Measurements from ENCODE around the gene NTN1. TPM values are rescaled to one million over a fixed set of nuclear protein-coding genes. Genes with fewer than 3 reads are reported as not detected.

The NTN1 gene
- total and polyA plus RNA-seq, 2 donors = 2.0 to 2.4 TPM

- Histone ChIP-seq H3K27me3 (ENCODE audit: control insufficient read depth in 2 of 2, insufficient read depth in 1 of 2, low read length in 1 of 2) (no peaks in the 10 kb centered on the region), H3K27ac (ENCODE audit: low read depth in 1 of 2, low read length in 1 of 2) (peak overlapping the region; percentile 1 to 89), H3K9me3 (ENCODE audit: control insufficient read depth in 2 of 2, insufficient read depth in 1 of 2, low read length in 1 of 2) (no peaks in the 10 kb centered on the region), H3K4me3 (ENCODE audit: low read length in 2 of 2) (no peak overlapping the region), H3K4me1 (ENCODE audit: control insufficient read depth in 2 of 2, insufficient read depth in 2 of 2, low read length in 2 of 2) (peaks cover 47 to 60% of the 10 kb centered on the region in 2 donors), H3K36me3 (ENCODE audit: control insufficient read depth in 2 of 2, insufficient read depth in 2 of 2, low read length in 1 of 2) (no peaks in the 10 kb centered on the region)
- DNase-seq (ENCODE audit: low read depth in 6 of 9, low spot score in 9 of 9) = peak in 4 of 9 donors; percentile 24 to 79 (median 43)
- 69% methylated on average over 3 of the region's 3 CpGs for WGBS
Observed at GRCh38 chr17:9203771-9204425, 182.6 kb downstream of the NTN1 start.

- WGBS = 62% methylated on average over 5 of the region's 5 CpGs
- H3K4me1 ChIP-seq (ENCODE audit: control insufficient read depth in 2 of 2, insufficient read depth in 2 of 2, low read length in 2 of 2) = peaks cover 45 to 62% of the 10 kb centered on the region in 2 donors
- peak in 2 of 9 donors; percentile 17 to 71 for DNase-seq (ENCODE audit: low read depth in 6 of 9, low spot score in 9 of 9)
- peak overlapping the region; percentile 55 to 89 for H3K27ac ChIP-seq (ENCODE audit: low read depth in 1 of 2, low read length in 1 of 2)
- H3K27me3 ChIP-seq (ENCODE audit: control insufficient read depth in 2 of 2, insufficient read depth in 1 of 2, low read length in 1 of 2) = no peaks in the 10 kb centered on the region
- H3K36me3 ChIP-seq (ENCODE audit: control insufficient read depth in 2 of 2, insufficient read depth in 2 of 2, low read length in 1 of 2) = no peaks in the 10 kb centered on the region
- H3K4me3 ChIP-seq (ENCODE audit: low read length in 2 of 2) = no peak overlapping the region
- no peaks in the 10 kb centered on the region for H3K9me3 ChIP-seq (ENCODE audit: control insufficient read depth in 2 of 2, insufficient read depth in 1 of 2, low read length in 1 of 2)
Observed at GRCh38 chr17:9204637-9205329, 183.5 kb downstream of the NTN1 start.

- WGBS = 92% methylated on average over 14 of the region's 14 CpGs
- H3K27ac ChIP-seq (ENCODE audit: low read depth in 1 of 2, low read length in 1 of 2) = peak overlapping the region in 1 of 2 donors; percentile 89
- DNase-seq (ENCODE audit: low read depth in 6 of 9, low spot score in 9 of 9) = no peak
Observed at GRCh38 chr17:9205520-9206409, 184.5 kb downstream of the NTN1 start.

GRCh38 chr17:9206410-9206703, 185.0 kb downstream of the NTN1 start:
- no peaks in the 10 kb centered on the region for H3K27me3 ChIP-seq (ENCODE audit: control insufficient read depth in 2 of 2, insufficient read depth in 1 of 2, low read length in 1 of 2)
- no peak overlapping the region for H3K4me3 ChIP-seq (ENCODE audit: low read length in 2 of 2)
- WGBS = 94% methylated on average over 8 of the region's 8 CpGs
- H3K36me3 ChIP-seq (ENCODE audit: control insufficient read depth in 2 of 2, insufficient read depth in 2 of 2, low read length in 1 of 2) = no peaks in the 10 kb centered on the region
- H3K4me1 ChIP-seq (ENCODE audit: control insufficient read depth in 2 of 2, insufficient read depth in 2 of 2, low read length in 2 of 2) = peaks cover 34 to 58% of the 10 kb centered on the region in 2 donors
- no peaks in the 10 kb centered on the region for H3K9me3 ChIP-seq (ENCODE audit: control insufficient read depth in 2 of 2, insufficient read depth in 1 of 2, low read length in 1 of 2)
- H3K27ac ChIP-seq (ENCODE audit: low read depth in 1 of 2, low read length in 1 of 2) = no peak overlapping the region
- DNase-seq (ENCODE audit: low read depth in 6 of 9, low spot score in 9 of 9) = no peak

More at GRCh38 chr17:9205520-9206409, 184.5 kb downstream of the NTN1 start:
- no peak overlapping the region for H3K4me3 ChIP-seq (ENCODE audit: low read length in 2 of 2)
- peaks cover 38 to 58% of the 10 kb centered on the region in 2 donors for H3K4me1 ChIP-seq (ENCODE audit: control insufficient read depth in 2 of 2, insufficient read depth in 2 of 2, low read length in 2 of 2)
- no peaks in the 10 kb centered on the region for H3K36me3 ChIP-seq (ENCODE audit: control insufficient read depth in 2 of 2, insufficient read depth in 2 of 2, low read length in 1 of 2)
- no peaks in the 10 kb centered on the region for H3K9me3 ChIP-seq (ENCODE audit: control insufficient read depth in 2 of 2, insufficient read depth in 1 of 2, low read length in 1 of 2)
- H3K27me3 ChIP-seq (ENCODE audit: control insufficient read depth in 2 of 2, insufficient read depth in 1 of 2, low read length in 1 of 2) = no peaks in the 10 kb centered on the region

- H3K27me3 ChIP-seq (ENCODE audit: control insufficient read depth in 2 of 2, insufficient read depth in 1 of 2, low read length in 1 of 2) = no peaks in the 10 kb centered on the region
- H3K4me3 ChIP-seq (ENCODE audit: low read length in 2 of 2) = no peak overlapping the region
- 88% methylated on average over 14 of the region's 14 CpGs for WGBS
- H3K9me3 ChIP-seq (ENCODE audit: control insufficient read depth in 2 of 2, insufficient read depth in 1 of 2, low read length in 1 of 2) = no peaks in the 10 kb centered on the region
- H3K27ac ChIP-seq (ENCODE audit: low read depth in 1 of 2, low read length in 1 of 2) = no peak overlapping the region
- H3K4me1 ChIP-seq (ENCODE audit: control insufficient read depth in 2 of 2, insufficient read depth in 2 of 2, low read length in 2 of 2) = peaks cover 32 to 56% of the 10 kb centered on the region in 2 donors
- H3K36me3 ChIP-seq (ENCODE audit: control insufficient read depth in 2 of 2, insufficient read depth in 2 of 2, low read length in 1 of 2) = no peaks in the 10 kb centered on the region
- no peak for DNase-seq (ENCODE audit: low read depth in 6 of 9, low spot score in 9 of 9)
Observed at GRCh38 chr17:9206741-9207332, 185.5 kb downstream of the NTN1 start.

GRCh38 chr17:9208381-9209105, 187.2 kb downstream of the NTN1 start:
- no peak for DNase-seq (ENCODE audit: low read depth in 6 of 9, low spot score in 9 of 9)
- no peaks in the 10 kb centered on the region for H3K36me3 ChIP-seq (ENCODE audit: control insufficient read depth in 2 of 2, insufficient read depth in 2 of 2, low read length in 1 of 2)
- peaks cover 0 to 2% of the 10 kb centered on the region in 2 donors for H3K27me3 ChIP-seq (ENCODE audit: control insufficient read depth in 2 of 2, insufficient read depth in 1 of 2, low read length in 1 of 2)
- 98% methylated on average over 10 of the region's 10 CpGs for WGBS
- H3K4me3 ChIP-seq (ENCODE audit: low read length in 2 of 2) = no peak overlapping the region
- H3K27ac ChIP-seq (ENCODE audit: low read depth in 1 of 2, low read length in 1 of 2) = no peak overlapping the region
- H3K9me3 ChIP-seq (ENCODE audit: control insufficient read depth in 2 of 2, insufficient read depth in 1 of 2, low read length in 1 of 2) = no peaks in the 10 kb centered on the region
- peaks cover 32 to 48% of the 10 kb centered on the region in 2 donors for H3K4me1 ChIP-seq (ENCODE audit: control insufficient read depth in 2 of 2, insufficient read depth in 2 of 2, low read length in 2 of 2)

- Histone ChIP-seq H3K4me3 (ENCODE audit: low read length in 2 of 2) (no peak overlapping the region), H3K9me3 (ENCODE audit: control insufficient read depth in 2 of 2, insufficient read depth in 1 of 2, low read length in 1 of 2) (no peaks in the 10 kb centered on the region), H3K27me3 (ENCODE audit: control insufficient read depth in 2 of 2, insufficient read depth in 1 of 2, low read length in 1 of 2) (peaks cover 0 to 2% of the 10 kb centered on the region in 2 donors), H3K27ac (ENCODE audit: low read depth in 1 of 2, low read length in 1 of 2) (peak overlapping the region in 1 of 2 donors; percentile 17), H3K4me1 (ENCODE audit: control insufficient read depth in 2 of 2, insufficient read depth in 2 of 2, low read length in 2 of 2) (peaks cover 25 to 42% of the 10 kb centered on the region in 2 donors), H3K36me3 (ENCODE audit: control insufficient read depth in 2 of 2, insufficient read depth in 2 of 2, low read length in 1 of 2) (no peaks in the 10 kb centered on the region)
- no peak for DNase-seq (ENCODE audit: low read depth in 6 of 9, low spot score in 9 of 9)
- 96% methylated on average over 5 of the region's 5 CpGs for WGBS
Observed at GRCh38 chr17:9209347-9209746, 188.0 kb downstream of the NTN1 start.

- peaks cover 0 to 2% of the 10 kb centered on the region in 2 donors for H3K27me3 ChIP-seq (ENCODE audit: control insufficient read depth in 2 of 2, insufficient read depth in 1 of 2, low read length in 1 of 2)
- no peak overlapping the region for H3K4me3 ChIP-seq (ENCODE audit: low read length in 2 of 2)
- no peak for DNase-seq (ENCODE audit: low read depth in 6 of 9, low spot score in 9 of 9)
- H3K4me1 ChIP-seq (ENCODE audit: control insufficient read depth in 2 of 2, insufficient read depth in 2 of 2, low read length in 2 of 2) = peaks cover 20 to 37% of the 10 kb centered on the region in 2 donors
- WGBS = 90% methylated on average over 7 of the region's 7 CpGs
- H3K36me3 ChIP-seq (ENCODE audit: control insufficient read depth in 2 of 2, insufficient read depth in 2 of 2, low read length in 1 of 2) = no peaks in the 10 kb centered on the region
- H3K27ac ChIP-seq (ENCODE audit: low read depth in 1 of 2, low read length in 1 of 2) = peak overlapping the region in 1 of 2 donors; percentile 17
- no peaks in the 10 kb centered on the region for H3K9me3 ChIP-seq (ENCODE audit: control insufficient read depth in 2 of 2, insufficient read depth in 1 of 2, low read length in 1 of 2)
Observed at GRCh38 chr17:9209781-9210370, 188.6 kb downstream of the NTN1 start.

Data from thymus (tissue), 11 donors.